HG03432 (cell line): Measurements from ENCODE around the gene ADGB.

Experiments
- ATAC-seq: cut with Tn5 transposase; IDR thresholded peaks from one replicate; pipeline ENCODE4 v1.9.1; 2021; ENCODE audit warnings: mild to moderate bottlenecking, moderate library complexity; ENCODE audit not compliant: unreplicated experiment

ADGB gene

GRCh38 chr6:146859795-146860495 is 261.2 kb downstream of the ADGB start:
- ATAC-seq = no peak

- ATAC-seq = no peak
Observed at GRCh38 chr6:146860583-146860982, 261.8 kb downstream of the ADGB start.

- no peak for ATAC-seq
Observed at GRCh38 chr6:146861029-146861563, 262.3 kb downstream of the ADGB start.

- ATAC-seq = no peak
Observed at GRCh38 chr6:146861716-146862115, 262.9 kb downstream of the ADGB start.

- no peak for ATAC-seq
Observed at GRCh38 chr6:146862508-146862919, 263.7 kb downstream of the ADGB start.

GRCh38 chr6:146864300-146864699 is 265.5 kb downstream of the ADGB start:
- ATAC-seq = no peak

GRCh38 chr6:146864885-146865284 is 266.1 kb downstream of the ADGB start:
- no peak for ATAC-seq
